GF-D8 (cell line): Measurements from ENCODE around the gene MAGEB6.
"Not testable (repeated sequence)": the region's sequence is repeated elsewhere in the genome, so short reads cannot be mapped to it uniquely, and the experiment has no call there.

ENCODE experiments used
- DNase-seq: peaks from one replicate; lab custom pipeline; 2025; lab: John Stamatoyannopoulos, UW

MAGEB6 gene, protein sequence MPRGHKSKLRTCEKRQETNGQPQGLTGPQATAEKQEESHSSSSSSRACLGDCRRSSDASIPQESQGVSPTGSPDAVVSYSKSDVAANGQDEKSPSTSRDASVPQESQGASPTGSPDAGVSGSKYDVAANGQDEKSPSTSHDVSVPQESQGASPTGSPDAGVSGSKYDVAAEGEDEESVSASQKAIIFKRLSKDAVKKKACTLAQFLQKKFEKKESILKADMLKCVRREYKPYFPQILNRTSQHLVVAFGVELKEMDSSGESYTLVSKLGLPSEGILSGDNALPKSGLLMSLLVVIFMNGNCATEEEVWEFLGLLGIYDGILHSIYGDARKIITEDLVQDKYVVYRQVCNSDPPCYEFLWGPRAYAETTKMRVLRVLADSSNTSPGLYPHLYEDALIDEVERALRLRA

DNA sequence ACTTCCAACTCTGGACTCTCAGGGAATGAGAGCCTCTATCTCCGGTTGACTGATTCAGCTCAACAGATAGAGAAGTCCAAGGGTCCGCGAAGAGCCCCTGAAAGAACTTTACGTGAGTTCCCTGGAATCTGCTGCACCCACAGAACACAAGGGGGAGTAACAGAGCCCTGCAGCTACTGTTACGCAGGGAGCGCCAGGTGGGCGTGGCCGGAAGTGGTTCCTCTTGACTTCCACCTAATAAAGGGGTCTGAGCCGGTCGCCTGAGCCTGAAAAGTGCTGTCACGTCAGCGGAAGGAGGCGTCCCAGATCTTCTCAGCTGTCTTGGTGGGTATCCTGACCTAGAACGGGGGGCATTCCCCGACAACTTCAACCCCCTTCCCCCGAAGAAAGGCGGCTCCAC is at the start of gene MAGEB6:
TSS of gene MAGEB6 (plus strand) at position 237 of the 400 bp plus-strand sequence. CDS start 1,407 bp downstream, outside the sequence.
- DNase-seq: no peak

DNA sequence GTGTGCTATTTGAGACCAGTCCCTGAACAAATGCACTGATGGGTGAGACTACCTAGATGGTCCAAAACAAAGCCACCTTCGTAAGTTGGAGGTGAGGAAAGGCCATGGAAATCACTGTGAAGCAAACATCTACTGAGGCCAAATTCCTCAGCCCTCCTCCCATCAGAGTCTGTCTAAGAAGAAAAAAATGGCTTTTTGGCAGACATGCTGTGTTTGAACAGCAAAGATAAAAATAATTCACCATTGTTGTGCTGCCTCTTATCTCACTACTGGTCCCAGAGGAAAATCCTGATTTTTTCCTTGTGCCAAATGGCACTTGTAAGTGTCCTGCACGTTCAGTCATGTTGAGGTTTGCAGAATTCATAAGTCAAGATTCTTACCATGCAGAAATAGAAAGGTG is 46.2 kb upstream of the MAGEB6 start:
- no peak for DNase-seq

DNA sequence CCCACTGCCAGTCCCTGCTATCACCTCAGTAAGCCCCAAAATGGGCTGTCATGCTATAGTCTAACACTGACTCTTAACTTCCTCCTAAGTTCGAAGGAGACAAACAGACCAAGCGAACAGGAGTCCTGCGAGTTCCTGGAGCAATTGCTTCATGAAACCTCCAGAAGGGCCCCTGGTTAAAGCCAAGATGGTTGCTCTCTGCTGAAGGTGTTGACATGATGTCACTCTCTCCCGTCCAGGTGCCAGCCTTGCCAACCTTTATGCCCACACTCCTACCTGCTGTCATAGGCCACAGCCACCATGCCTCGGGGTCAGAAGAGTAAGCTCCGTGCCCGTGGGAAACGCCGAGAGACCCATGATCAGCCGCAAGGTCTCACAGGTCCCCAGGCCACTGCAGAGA is 31.9 kb upstream of the MAGEB6 start, which contains the start of gene MAGEB6B:
TSS of gene MAGEB6B (plus strand) at position 301 of the 400 bp plus-strand sequence. CDS start at position 301, 0 bp downstream.
- DNase-seq: no peak

DNA sequence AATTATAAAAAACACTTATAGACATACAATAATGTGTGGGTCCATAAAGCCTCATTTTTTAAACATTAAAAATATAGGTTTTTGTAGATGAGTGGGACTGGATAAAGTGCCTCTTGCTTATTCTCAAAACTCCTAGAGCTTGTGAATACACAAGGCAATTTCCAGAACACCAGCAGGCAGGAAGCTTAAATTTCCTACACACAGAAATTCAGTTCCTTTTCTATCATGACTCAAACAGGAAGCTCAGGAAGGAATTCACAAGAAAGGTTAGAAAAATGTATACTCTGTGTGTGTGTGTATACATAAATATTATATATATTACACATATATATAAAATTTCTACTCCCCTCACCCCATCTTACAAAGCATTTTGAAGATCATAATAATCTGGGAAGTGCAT is 11.3 kb downstream of the MAGEB6 start:
- no peak for DNase-seq

DNA sequence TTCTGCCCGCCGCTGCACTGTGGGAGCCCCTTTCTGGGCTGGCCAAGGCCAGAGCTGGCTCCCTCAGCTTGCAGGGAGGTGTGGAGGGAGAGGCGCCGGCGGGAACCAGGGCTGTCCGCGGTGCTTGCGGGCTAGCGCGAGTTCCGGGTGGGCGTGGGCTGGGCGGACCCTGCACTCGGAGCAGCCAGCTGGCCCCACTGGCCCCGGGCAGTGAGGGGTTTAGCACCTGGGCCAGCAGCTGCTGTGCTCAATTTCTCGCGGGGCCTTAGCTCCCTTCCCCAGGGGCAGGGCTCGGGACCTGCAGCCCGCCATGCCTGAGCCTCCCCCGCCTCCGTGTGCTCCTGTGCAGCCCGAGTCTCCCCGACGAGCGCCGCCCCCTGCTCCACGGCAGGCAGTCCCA is 12.5 kb downstream of the MAGEB6 start:
- DNase-seq: not testable (repeated sequence)

DNA sequence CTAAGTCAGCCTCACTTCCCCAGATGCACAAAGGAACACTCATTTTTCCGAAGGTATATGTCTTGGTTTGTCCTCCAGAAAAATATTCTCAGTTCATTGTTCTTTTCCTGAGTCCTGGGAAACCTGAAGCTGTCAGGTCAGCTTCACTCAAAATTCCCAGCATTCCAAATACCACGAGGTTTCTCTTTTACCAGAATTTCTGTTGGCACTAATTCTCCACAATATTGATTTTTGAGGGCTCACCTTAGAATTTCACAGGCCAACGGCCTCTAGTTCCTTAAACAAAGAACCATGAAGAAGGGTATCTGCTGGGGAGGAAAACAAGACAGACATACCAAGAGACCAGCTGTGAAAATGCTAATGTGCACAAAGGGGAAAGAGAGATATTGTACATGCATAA is 15.8 kb downstream of the MAGEB6 start:
- no peak for DNase-seq

DNA sequence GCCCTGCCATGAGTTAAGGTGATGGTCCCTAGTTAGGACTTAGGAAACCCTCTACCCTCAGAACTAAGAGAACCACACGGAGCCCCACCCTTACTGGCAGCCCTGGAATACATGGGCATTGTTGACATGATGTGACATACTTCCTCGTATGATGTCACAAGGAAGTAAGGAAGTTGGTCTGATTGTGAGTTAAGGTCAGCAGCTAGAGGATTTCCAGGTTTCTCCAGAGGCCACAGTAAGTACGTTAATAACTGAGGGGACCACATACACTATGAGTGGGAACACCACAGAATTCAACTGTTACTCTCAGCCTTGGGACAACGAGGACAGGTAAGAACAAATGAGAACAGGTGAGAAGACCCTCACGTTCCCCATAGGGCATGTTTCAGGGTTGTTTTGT is 23.6 kb downstream of the MAGEB6 start, which contains the start of gene MAGEB5:
TSS of gene MAGEB5 (plus strand) at position 301 of the 400 bp plus-strand sequence. CDS start 1,133 bp downstream, outside the sequence.
- DNase-seq: no peak

DNA sequence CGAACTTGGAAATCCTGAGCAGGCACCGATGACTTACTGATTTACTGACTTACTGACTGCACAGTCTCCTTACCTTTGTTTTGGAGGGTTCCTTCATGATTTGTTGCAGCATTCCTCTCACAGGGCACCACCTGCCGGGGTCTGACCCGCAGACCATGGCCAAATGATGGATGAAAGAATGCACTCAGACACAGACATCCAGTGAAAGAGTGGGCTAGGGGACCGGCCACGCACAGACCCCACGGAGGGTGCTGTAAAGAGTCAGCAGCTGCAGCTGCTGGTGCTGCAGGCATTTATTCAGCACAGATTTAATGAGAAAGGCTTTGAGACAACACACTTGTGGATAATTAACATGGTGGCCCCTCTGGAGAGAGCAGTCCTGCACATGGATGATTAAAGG is 27.1 kb downstream of the MAGEB6 start:
- no peak for DNase-seq

DNA sequence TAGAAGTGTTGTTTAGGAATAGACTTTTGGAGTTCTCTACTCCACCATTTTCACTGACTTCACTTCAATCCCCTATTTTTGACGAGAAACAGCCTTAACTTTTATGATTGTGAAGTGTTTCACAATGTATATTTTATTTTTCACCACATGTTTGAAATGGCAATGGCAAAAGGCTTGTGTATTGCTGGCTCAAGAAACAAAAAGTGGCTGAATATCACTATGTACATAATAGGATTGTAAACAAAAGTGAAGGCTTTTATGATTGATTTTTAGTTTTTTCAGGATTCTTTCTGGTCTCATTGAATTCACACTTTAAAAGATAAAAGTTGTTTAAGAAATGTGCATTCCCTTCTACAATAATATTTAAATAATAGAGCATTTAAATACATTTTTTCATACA is 41.9 kb downstream of the MAGEB6 start:
- DNase-seq: no peak
